HG03196 (cell line): Measurements from ENCODE around the gene GPR171.
A peak's percentile ranks its signal among the peaks of the same experiment; 100 is the strongest.

Experiments used
- ATAC-seq: cut with Tn5 transposase; IDR thresholded peaks from one replicate; pipeline ENCODE4 v1.9.1; 2021; ENCODE audit not compliant: unreplicated experiment

The GPR171 gene

DNA sequence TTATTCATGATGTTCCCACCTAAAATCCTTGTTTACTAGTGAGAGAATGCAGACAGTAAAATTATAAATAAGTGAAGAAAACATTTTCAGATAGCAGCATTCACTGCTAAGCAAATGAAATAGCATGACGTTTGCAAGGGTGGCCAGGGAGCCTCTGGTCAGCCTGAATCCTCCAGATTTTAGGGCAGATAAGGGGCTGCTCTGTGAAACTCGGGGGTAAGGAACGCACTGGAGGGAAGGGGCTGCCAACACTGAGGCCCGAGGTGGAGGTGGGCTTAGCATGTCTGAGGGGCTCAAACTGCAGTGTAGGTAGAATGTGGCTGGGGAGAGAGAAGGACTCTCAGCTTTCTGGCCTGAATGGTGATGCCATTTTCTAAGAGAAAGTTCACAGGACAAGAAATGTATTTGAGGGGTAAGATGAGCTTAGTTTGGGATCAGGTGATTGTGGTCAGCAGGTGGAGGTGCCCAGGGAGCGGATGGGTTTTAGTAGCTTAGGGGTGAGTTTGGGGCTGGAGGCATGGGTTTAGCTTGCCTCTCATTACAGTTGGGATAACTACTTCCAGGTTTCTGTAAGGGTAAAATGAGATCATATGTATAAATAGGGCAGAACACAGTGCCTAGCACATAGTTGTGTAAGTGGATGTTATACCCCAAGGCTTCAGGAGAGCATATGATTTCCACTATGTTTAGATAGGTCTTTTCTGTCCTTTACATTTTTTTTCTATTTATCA, 20.5 kb downstream of the GPR171 start:
- ATAC-seq: no peak

DNA sequence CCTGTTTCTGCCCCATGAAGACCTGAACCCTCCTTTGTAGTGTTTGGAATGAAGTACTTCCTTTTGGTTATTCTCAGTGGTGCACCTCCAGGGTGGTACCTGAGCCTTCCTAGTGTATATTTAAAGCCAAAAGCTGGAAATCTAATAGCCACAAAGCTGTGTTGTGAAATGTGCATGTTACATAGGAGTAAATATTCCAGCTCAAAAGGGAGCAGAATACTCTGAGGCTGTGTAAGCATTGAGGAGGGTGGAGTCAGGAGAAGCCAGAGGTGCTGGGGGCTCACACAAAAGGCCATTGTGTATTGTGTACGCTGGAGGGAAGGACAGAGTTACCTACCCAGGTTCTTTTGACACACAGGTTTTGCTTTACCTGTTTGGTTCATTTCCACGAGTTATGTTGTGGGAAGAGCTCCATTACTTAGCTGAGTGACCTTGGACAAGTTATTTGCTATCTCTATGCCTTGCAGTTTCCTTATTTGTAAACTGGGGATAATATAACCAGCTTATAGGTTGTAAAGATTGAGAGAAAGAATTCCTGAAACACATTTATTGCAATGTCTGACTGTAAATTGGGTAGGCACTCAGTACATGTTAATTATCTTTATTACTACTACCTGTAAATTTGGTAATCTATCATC, 24.7 kb downstream of the GPR171 start:
- no peak for ATAC-seq

DNA sequence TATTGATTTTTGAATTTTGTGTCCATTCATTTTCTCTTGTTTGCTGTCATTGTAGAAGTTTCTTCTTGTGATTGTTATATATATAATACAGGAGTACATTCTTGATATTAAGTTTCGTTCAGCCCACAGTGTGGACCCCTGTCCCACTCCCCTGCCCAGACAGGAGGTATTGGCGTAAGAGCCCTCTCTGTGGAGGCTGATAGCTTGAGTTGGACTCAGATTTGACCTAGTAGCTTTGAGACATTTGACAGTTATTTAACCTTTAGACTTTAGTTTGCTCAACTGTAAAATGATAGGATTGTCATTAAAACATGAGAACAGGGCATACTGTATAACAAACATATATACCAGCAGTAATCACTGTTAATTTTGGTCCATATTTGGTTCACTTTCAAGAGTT, 27.1 kb downstream of the GPR171 start:
- no peak for ATAC-seq

DNA sequence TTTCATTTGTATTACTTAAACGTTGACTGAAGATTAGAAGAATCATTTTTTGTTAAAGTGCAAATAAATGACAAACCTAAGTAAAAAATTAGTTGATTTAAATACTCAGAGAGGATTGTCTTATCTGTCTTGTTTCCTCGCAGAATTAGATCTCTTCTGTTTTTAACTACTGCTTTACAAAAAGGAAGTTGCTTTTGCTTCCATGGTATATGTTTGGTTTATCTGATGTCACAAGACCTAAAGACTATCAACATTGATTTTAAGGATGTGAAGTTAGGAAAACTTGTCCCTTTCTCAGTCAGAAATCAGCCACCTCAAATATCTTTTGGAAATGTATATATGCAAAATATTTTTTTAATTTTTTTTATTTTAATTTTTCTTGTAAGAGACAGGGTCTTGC, 28.7 kb downstream of the GPR171 start:
- ATAC-seq: no peak

DNA sequence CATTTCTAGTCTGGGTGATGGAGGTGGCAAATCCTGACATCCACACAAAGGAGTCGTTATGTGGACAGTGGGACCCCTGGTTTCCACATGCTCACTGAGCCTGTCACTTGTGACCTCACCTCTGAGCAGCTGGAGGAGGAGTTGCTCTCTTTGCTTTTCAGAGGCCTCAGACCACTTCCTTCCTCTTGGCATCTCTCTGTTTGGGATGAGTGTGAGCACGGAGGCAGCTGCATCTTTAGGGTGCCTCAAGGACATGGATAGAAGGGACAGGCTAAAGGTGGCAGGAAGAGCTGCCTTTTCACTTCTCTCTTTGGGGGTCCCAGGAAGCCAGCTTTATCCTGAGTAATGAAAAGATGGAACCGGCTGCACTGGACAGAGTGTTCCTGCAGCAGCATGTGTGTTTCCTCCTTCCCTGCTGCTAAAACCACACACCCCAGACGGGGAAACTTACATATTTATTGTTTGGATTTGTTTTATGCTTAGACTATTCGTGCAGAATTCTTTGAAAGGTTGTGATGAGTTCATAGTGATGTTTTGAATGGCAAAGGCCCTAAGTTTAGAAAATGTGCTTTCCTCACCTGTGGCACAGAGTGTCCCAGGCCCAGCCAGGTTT, 31.8 kb downstream of the GPR171 start:
- peak; percentile 76 for ATAC-seq

DNA sequence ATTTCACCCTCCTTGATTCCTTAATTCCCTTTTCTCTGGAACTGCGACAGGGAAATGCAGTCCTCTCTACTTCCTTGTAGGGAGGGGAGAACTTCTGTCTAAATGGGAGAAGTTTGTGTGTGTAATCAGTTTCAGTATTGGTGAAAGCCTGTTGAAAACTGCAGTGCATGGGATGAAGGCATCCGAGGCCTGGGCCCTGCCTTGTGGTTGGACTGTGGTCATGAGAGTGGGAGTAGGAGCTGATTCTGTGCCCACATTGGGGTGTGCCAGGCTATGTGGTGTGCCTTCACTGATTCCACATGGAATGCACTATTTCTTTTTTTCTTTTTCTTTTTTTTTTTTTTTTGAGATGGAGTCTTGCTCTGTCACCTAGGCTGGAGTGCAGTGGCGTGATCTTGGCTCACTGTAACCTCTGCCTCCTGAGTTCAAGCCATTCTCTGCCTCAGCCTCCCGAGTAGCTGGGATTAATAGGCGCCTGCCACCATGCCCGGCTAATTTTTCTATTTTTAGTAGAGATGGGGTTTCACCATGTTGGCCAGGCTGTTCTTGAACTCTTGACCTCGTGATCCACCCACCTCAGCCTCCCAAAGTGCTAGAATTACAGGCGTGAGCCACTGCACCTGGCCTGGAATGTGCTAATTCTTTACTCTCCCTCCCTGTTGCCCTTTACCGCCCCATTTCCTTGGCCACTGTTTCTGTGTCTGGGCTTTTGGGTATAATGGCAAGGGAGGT, 32.9 kb downstream of the GPR171 start:
- ATAC-seq: peak; percentile 27

DNA sequence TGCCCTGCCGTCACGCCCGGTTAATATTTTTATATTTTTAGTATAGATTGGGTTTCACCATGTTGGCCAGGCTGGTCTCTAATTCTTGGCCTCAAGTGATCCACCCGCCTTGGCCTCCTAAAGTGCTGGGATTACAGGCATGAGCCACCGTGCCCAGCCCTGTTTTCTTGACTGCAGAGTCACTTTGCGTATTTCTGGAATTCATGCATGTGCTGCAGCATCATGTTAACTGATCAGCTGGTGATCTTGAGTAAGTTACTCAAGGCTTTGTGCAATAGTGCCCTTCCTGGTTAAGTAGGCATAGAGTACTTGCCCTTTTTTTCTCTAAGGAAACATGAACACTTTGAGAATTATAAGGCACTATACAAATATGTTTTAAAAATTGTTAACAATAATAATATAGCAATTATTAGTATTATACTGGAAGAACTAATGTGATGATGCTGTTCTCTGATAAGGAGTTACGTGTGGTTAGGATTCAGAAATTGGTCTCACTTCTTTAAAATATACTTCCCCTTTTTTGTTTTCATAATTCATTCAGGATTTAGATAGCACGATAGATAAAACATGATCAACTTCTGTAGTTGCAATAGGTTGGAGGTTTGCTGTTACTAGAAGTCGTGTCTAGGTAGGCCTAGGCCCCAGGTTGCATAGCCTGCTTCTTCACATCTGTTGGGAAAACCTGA, 33.6 kb downstream of the GPR171 start:
- ATAC-seq: peak; percentile 38

DNA sequence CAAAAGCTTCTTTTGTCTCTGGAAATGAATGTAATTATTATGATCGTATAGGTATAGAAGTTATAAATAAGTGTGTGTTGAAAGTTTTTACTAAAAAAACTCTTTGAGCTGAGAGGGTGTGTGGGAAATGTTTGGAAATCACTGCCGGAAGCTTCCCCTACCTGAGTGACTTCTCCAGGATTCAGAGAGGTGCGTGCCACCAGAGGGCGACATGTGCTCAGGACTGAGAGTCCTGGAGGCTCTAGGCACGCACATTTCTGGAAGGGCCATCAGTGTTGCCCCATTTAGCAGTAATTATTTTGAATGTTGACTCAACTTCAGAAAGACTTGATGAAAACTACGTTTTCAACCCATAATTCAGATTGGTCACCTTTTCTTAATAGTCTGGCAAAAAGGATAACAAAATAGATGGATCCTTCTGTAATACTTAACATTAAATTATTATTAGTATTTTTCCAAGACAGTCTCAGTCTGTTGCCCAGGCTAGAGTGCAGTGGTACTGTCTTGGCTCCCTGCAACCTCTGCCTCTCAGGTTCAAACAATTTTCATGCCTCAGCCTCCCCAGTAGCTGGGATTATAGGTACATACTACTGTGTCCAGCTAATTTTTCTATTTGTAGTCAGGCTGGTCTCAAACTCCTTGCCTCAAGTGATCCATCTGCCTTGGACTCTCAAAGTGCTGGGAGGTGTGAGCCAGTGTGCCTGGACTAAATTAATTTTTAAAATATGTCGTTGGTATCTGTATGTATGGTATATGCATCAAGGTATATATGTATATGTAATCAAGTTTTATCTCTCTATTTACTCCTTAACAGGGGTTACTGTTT, 34.5 kb downstream of the GPR171 start:
- no peak for ATAC-seq

DNA sequence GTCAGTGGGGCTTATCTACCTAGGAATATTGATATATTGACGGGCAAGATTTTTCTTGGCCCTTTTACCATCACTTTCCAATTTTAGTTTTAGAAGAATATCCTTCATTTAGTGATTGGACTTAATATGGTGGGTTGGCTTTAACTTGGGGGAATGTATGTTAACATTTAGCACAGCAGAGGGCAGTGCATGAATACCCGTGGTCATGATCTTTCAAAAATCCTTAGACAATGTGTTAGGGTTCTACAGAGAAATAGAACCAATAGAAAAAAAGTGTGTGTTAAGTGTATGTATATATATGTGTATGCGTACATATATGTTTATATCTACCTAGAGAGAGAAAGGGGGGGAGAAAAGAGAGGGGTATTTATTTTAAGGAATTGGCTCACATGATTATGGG, 36.9 kb downstream of the GPR171 start:
- ATAC-seq: no peak

DNA sequence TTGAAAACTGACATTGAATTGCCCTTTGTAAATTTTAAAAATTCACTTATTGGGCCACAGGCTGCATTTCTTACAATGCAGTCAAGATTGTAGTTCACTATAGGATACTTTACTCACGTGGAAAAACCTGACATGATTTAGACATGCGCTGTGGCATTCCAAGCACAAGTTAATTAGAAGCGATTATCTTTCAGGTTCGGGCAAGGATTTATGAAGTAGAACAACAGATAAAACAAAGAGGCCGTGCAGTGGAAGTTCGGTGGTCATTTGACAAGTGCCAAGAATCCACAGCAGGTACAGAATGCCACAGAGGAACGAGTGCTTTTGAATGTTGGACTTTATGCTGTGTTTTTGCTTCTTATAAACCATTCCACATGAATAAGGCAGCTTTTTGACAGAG, 37.8 kb downstream of the GPR171 start:
- no peak for ATAC-seq

DNA sequence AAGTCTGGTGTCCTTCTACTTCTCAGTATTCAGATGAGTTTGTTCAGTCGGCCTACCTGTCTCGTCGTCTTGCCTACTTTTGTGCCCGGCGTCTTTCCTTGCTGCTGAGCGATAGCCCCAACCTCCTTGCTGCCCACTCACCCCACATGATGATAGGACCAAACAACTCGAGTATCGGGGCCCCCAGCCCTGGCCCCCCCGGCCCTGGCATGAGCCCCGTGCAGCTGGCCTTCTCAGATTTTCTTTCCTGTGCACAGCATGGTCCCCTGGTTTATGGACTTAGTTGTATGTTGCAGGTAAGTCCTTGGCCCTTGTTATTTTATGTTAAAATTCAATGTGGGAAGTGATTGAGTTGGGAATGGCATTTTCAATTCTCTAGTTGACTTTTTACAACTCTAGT, 43.2 kb downstream of the GPR171 start:
- no peak for ATAC-seq

DNA sequence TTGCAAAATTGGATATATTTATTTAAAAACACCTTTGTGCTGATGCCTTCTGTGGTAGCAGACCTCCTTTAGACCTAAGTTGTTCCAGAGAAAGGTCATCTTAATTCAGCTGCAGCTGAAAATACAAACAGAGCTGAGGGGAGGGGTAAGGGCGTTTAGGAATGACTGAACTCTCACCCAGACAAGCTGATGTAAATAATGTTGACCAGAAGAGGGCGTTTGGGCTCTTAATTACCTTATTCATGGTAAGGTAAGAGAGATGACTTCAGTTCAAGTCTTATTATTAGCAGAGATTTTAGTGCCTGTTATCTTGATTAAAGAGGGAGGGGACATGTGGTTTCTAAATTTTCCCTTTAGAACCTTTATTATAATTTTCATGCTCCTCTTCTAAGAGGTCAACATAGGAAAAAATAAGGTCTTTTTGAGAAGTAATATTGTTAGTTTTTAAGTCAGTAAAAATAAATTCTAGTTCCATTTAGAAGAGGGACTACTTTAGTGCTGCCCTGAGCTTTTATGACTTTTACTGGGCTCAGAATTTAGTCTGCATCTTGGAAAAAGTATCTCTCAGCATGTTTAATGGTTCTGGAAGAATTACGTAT, 46.3 kb downstream of the GPR171 start:
- ATAC-seq: peak; percentile 72

DNA sequence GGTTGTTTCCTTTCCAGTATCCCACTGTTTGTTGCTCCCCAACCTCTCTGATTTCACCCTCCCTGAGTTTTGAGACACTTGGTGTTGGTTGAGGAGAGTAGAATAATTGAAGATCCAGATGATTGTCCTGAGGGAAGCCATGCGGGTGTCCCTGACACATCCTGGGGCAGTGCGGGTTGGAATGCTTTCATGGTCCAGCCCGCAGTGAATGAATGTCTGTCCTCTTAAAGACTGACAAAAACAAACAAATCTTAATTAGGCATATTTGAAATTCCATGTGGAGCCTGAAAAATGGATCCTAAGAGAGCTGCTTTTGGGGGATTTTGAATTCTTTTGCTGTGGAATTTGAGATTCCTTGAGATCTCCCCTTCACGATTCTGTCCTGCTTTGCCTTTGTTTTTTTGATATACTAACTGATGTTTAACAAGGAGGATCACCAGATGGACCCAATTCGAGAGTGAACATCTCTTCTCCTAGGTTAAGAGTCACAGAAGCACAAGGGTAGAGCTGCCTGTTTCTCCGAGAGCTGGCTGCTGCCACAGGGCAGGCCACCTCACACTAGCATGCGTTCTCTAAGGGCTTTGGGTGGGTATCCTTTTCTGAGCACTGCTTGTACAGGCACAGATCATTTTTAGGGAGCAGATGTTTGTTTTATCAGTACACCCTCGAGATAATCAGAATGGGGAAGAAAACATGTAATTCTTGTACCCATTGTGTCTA, 47.4 kb downstream of the GPR171 start:
- ATAC-seq: no peak

DNA sequence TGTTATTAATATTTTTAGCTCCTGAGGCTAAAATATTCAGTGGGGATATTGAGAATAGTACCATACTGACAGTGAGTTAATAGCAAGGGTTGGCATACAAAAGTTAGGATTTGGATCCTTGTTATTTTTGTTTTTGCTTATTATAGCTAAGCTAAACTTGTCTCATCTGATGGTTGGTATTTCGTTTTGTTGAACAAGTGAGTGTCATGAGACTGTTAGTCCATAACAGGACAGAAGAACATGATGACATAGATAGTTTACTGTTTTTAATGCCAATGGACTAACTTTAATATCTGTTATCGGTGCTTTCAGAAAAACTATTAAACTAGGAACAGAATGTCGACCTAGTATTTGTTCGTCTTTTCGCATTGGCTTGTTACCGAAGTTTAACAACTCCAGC, 48.5 kb downstream of the GPR171 start:
- no peak for ATAC-seq

DNA sequence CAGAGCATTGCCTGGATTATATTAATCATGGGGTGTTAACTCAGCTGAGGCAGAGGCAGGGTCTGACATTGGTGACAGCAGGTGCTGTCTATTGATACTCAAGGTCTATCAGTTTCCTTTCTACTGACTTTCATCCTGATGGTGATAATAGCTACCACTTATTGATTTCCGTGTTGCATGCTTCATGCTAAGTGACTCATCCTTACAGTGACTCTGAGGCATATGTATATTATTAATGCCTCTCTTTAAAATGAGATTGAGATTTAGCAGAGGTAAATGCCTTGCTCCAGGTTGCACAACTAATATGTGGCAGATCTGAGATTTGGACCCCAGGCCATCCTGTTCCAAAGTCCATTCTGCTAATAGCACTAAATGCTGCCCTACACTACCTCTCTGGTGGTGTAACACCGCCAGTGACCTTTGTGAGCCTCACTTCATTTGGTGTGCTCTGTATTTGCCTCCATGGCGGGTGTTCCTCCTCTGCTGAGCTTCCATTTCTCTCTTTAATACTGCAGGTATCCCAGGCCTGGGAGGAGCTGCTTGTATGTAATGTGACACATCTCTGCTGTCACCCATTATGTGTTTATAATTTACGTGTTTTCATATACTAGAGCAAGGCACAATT, 50.4 kb downstream of the GPR171 start:
- ATAC-seq: no peak
